ENCODE data around the gene DGCR8. TPM values are rescaled to one million over a fixed set of nuclear protein-coding genes. Genes with fewer than 3 reads are reported as not detected.

Gene DGCR8
- total and polyA plus RNA-seq, 2 experiments from 2014 or later: 14.0 to 28.7 TPM

GRCh38 chr22:20106849-20107237 is 26.8 kb downstream of the DGCR8 start:
- no peak overlapping the region for H3K9ac ChIP-seq
- in situ Hi-C loops (cut with MboI): no loop called here
- DNase-seq: no peak

GRCh38 chr22:20107471-20107901 is 27.4 kb downstream of the DGCR8 start:
- in situ Hi-C loops (cut with MboI): no loop called here
- DNase-seq: no peak
- H3K36me3 ChIP-seq (ENCODE audit: low read depth): peaks cover 18% of the 10 kb centered on the region
- no peak overlapping the region for H3K4me3 ChIP-seq
- H3K4me2 ChIP-seq (ENCODE audit: unreplicated experiment): no peak overlapping the region
- WGBS, 2 experiments (ENCODE audit: low coverage in 1 of 2, low lambda C conversion rate in 2 of 2, missing lambda C conversion rate in 2 of 2): 80 to 87% methylated on average over 6 to 7 of the region's 7 CpGs
- no peaks in the 10 kb centered on the region for H3K9me2 ChIP-seq (ENCODE audit: insufficient read depth)
- no peak overlapping the region for H3K27ac ChIP-seq
- H4K20me1 ChIP-seq (ENCODE audit: insufficient read depth): no peaks in the 10 kb centered on the region
- H3K4me1 ChIP-seq (ENCODE audit: insufficient read depth): no peaks in the 10 kb centered on the region
- TF ChIP-seq EZH2phosphoT487 (IDR thresholded peaks at IDR 0.05; ENCODE audit: insufficient read depth, low read depth) (no peak), EZH2 (IDR thresholded peaks at IDR 0.05; ENCODE audit: insufficient read depth, poor library complexity, severe bottlenecking) (no peak)
- H3K9ac ChIP-seq: no peak overlapping the region
- no peaks in the 10 kb centered on the region for H3K9me3 ChIP-seq (ENCODE audit: low read depth)
- H2AFZ ChIP-seq: no peak overlapping the region
- no peaks in the 10 kb centered on the region for H3K27me3 ChIP-seq (replicated peaks; ENCODE audit: insufficient read depth)
- H3K79me2 ChIP-seq (ENCODE audit: insufficient read depth): peaks cover 38% of the 10 kb centered on the region
- peaks cover 17% of the 10 kb centered on the region for H3F3A ChIP-seq (ENCODE audit: insufficient read depth)

More at GRCh38 chr22:20106849-20107237, 26.8 kb downstream of the DGCR8 start:
- Histone ChIP-seq H3K9me3 (ENCODE audit: low read depth) (no peaks in the 10 kb centered on the region), H3K27ac (no peak overlapping the region), H3K27me3 (replicated peaks; ENCODE audit: insufficient read depth) (no peaks in the 10 kb centered on the region), H3K4me1 (ENCODE audit: insufficient read depth) (no peaks in the 10 kb centered on the region), H2AFZ (no peak overlapping the region), H3K79me2 (ENCODE audit: insufficient read depth) (peaks cover 45% of the 10 kb centered on the region), H3K9me2 (ENCODE audit: insufficient read depth) (no peaks in the 10 kb centered on the region), H4K20me1 (ENCODE audit: insufficient read depth) (no peaks in the 10 kb centered on the region), H3K4me3 (no peak overlapping the region), H3F3A (ENCODE audit: insufficient read depth) (peaks cover 13% of the 10 kb centered on the region), H3K36me3 (ENCODE audit: low read depth) (peaks cover 18% of the 10 kb centered on the region), H3K4me2 (ENCODE audit: unreplicated experiment) (no peak overlapping the region)
- 89 to 91% methylated on average over 9 to 10 of the region's 10 CpGs for WGBS, 2 experiments (ENCODE audit: low coverage in 1 of 2, low lambda C conversion rate in 2 of 2, missing lambda C conversion rate in 2 of 2)
- TF ChIP-seq EZH2 (IDR thresholded peaks at IDR 0.05; ENCODE audit: insufficient read depth, poor library complexity, severe bottlenecking) (no peak), EZH2phosphoT487 (IDR thresholded peaks at IDR 0.05; ENCODE audit: insufficient read depth, low read depth) (no peak)

DNA sequence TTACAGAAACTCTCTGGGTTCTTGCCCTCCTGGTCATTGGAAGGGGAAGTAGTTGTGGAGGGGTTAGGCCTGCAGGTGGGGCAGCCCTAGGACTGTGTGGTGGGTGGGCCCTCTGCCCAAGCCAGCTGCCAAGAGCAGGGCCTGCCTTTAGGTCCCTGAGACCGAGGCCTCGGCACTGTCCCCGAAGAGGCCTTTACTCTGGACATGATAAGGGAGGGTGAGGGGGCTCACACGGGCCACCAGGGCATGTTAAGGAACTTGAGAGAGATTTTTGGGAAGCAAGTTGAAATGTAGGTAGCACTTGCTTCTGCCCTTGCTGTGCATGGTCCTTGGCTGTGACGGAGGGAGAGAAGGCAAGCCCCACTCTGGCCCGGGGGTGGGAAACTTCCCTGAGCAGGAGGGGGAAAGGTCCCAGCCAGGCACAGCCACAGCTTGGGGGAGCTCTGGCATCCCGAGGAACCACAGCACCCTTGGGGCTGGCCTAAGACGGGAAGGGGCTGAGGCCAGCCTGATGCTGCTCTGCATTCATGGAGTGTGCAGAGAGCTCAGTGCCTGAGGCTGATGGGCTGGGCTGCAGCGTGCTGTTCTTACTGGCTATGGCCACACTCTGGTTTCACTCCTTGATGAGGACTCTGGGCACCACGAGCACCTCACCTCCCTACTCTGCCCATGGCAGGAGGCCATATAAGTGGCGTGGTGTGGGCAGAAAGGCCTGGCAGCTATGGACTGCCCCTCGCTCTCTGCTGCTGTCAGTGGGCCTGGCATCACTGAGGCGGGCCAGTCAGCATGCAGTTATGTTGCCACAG is 28.1 kb downstream of the DGCR8 start:
- H3K27me3 ChIP-seq (replicated peaks; ENCODE audit: insufficient read depth): no peaks in the 10 kb centered on the region
- in situ Hi-C loops (cut with MboI): no loop called here
- H3K36me3 ChIP-seq (ENCODE audit: low read depth): peaks cover 16% of the 10 kb centered on the region
- H3K9me2 ChIP-seq (ENCODE audit: insufficient read depth): no peaks in the 10 kb centered on the region
- H3K4me1 ChIP-seq (ENCODE audit: insufficient read depth): no peaks in the 10 kb centered on the region
- no peak for TF ChIP-seq EZH2 (IDR thresholded peaks at IDR 0.05; ENCODE audit: insufficient read depth, poor library complexity, severe bottlenecking)
- no peak overlapping the region for H3K4me2 ChIP-seq (ENCODE audit: unreplicated experiment)
- H3K9me3 ChIP-seq (ENCODE audit: low read depth): no peaks in the 10 kb centered on the region
- H3K9ac ChIP-seq: no peak overlapping the region
- H4K20me1 ChIP-seq (ENCODE audit: insufficient read depth): no peaks in the 10 kb centered on the region
- H3K27ac ChIP-seq: no peak overlapping the region
- H3K79me2 ChIP-seq (ENCODE audit: insufficient read depth): peaks cover 33% of the 10 kb centered on the region
- H3K4me3 ChIP-seq: no peak overlapping the region
- WGBS, 2 experiments (ENCODE audit: low coverage in 1 of 2, low lambda C conversion rate in 2 of 2, missing lambda C conversion rate in 2 of 2): 91 to 93% methylated on average over 13 of the region's 13 CpGs
- no peak overlapping the region for H2AFZ ChIP-seq
- H3F3A ChIP-seq (ENCODE audit: insufficient read depth): peaks cover 17% of the 10 kb centered on the region
- DNase-seq: no peak

GRCh38 chr22:20108757-20109230 is 28.8 kb downstream of the DGCR8 start:
- Histone ChIP-seq H3K4me3 (no peak overlapping the region), H3K27me3 (replicated peaks; ENCODE audit: insufficient read depth) (no peaks in the 10 kb centered on the region), H3K79me2 (ENCODE audit: insufficient read depth) (peaks cover 33% of the 10 kb centered on the region), H3K9me2 (ENCODE audit: insufficient read depth) (no peaks in the 10 kb centered on the region), H3K36me3 (ENCODE audit: low read depth) (peaks cover 12% of the 10 kb centered on the region; the same call in 1 of the 2 replicates), H2AFZ (no peak overlapping the region), H3K27ac (no peak overlapping the region), H4K20me1 (ENCODE audit: insufficient read depth) (no peaks in the 10 kb centered on the region), H3K9ac (no peak overlapping the region), H3K9me3 (ENCODE audit: low read depth) (no peaks in the 10 kb centered on the region), H3K4me2 (ENCODE audit: unreplicated experiment) (no peak overlapping the region), H3F3A (ENCODE audit: insufficient read depth) (peaks cover 17% of the 10 kb centered on the region), H3K4me1 (ENCODE audit: insufficient read depth) (no peaks in the 10 kb centered on the region)
- in situ Hi-C loops (cut with MboI): no loop called here
- 87 to 89% methylated on average over 12 of the region's 12 CpGs for WGBS, 2 experiments (ENCODE audit: low coverage in 1 of 2, low lambda C conversion rate in 2 of 2, missing lambda C conversion rate in 2 of 2)
- TF ChIP-seq EZH2 (IDR thresholded peaks at IDR 0.05; ENCODE audit: insufficient read depth, poor library complexity, severe bottlenecking): no peak
- TF ChIP-seq EZH2phosphoT487 (IDR thresholded peaks at IDR 0.05; ENCODE audit: insufficient read depth, low read depth): no peak
- DNase-seq: no peak

Measured in GM23248 (cell line).